Loucy (cell line): ENCODE data around the gene NDRG2.

Experiments used
- CTCF ChIP-seq: fragments of 200-600 bp; sonication (generic); conservative IDR thresholded peaks from 2 replicates; pipeline ENCODE4 v1.5.1; 2014; ENCODE audit warnings: mild to moderate bottlenecking, antibody characterized with exemption, low read length
- EZH2phosphoT487 ChIP-seq: fragments of 200-600 bp; IDR thresholded peaks from 2 replicates; pipeline ENCODE4 v1.6.1; 2018; ENCODE audit warnings: antibody characterized with exemption, mild to moderate bottlenecking, moderate library complexity, borderline replicate concordance

GRCh38 chr14:20998674-20999366 is 26.0 kb downstream of the NDRG2 start, which contains the start of gene SLC39A2:
- TF ChIP-seq CTCF (no peak), EZH2phosphoT487 (no peak)
